ENCODE measurements around the gene AGAP1.

Gene AGAP1

GRCh38 chr2:235855011-235855410, 361.2 kb downstream of the AGAP1 start:
- Histone ChIP-seq H3K9me3 (ENCODE audit: control insufficient read depth in 2 of 2, low read length in 2 of 2) (no peaks in the 10 kb centered on the region), H3K27ac (ENCODE audit: low read depth in 2 of 2, low read length in 2 of 2) (no peak overlapping the region), H3K4me3 (ENCODE audit: low read length in 2 of 2) (no peak overlapping the region), H3K9ac (ENCODE audit: low read depth in 1 of 2, low read length in 2 of 2) (no peak overlapping the region), H3K4me1 (ENCODE audit: control insufficient read depth in 2 of 2, insufficient read depth in 2 of 2, low read length in 2 of 2) (no peaks in the 10 kb centered on the region), H3K27me3 (ENCODE audit: control insufficient read depth in 2 of 2, insufficient read depth in 2 of 2, low read length in 2 of 2) (no peaks in the 10 kb centered on the region), H3K36me3 (ENCODE audit: control insufficient read depth in 2 of 2, insufficient read depth in 2 of 2, low read length in 2 of 2) (no peaks in the 10 kb centered on the region)

GRCh38 chr2:235856151-235856854, 362.5 kb downstream of the AGAP1 start:
- no peaks in the 10 kb centered on the region for H3K4me1 ChIP-seq (ENCODE audit: control insufficient read depth in 2 of 2, insufficient read depth in 2 of 2, low read length in 2 of 2)
- H3K36me3 ChIP-seq (ENCODE audit: control insufficient read depth in 2 of 2, insufficient read depth in 2 of 2, low read length in 2 of 2): no peaks in the 10 kb centered on the region
- no peak overlapping the region for H3K9ac ChIP-seq (ENCODE audit: low read depth in 1 of 2, low read length in 2 of 2)
- H3K27ac ChIP-seq (ENCODE audit: low read depth in 2 of 2, low read length in 2 of 2): no peak overlapping the region
- H3K4me3 ChIP-seq (ENCODE audit: low read length in 2 of 2): no peak overlapping the region
- H3K9me3 ChIP-seq (ENCODE audit: control insufficient read depth in 2 of 2, low read length in 2 of 2): no peaks in the 10 kb centered on the region
- H3K27me3 ChIP-seq (ENCODE audit: control insufficient read depth in 2 of 2, insufficient read depth in 2 of 2, low read length in 2 of 2): no peaks in the 10 kb centered on the region

- H3K36me3 ChIP-seq (ENCODE audit: control insufficient read depth in 2 of 2, insufficient read depth in 2 of 2, low read length in 2 of 2): no peaks in the 10 kb centered on the region
- no peak overlapping the region for H3K9ac ChIP-seq (ENCODE audit: low read depth in 1 of 2, low read length in 2 of 2)
- no peak overlapping the region for H3K4me3 ChIP-seq (ENCODE audit: low read length in 2 of 2)
- no peaks in the 10 kb centered on the region for H3K27me3 ChIP-seq (ENCODE audit: control insufficient read depth in 2 of 2, insufficient read depth in 2 of 2, low read length in 2 of 2)
- no peak overlapping the region for H3K27ac ChIP-seq (ENCODE audit: low read depth in 2 of 2, low read length in 2 of 2)
- H3K4me1 ChIP-seq (ENCODE audit: control insufficient read depth in 2 of 2, insufficient read depth in 2 of 2, low read length in 2 of 2): no peaks in the 10 kb centered on the region
- no peaks in the 10 kb centered on the region for H3K9me3 ChIP-seq (ENCODE audit: control insufficient read depth in 2 of 2, low read length in 2 of 2)
Observed at GRCh38 chr2:235857598-235857997, 363.8 kb downstream of the AGAP1 start.

GRCh38 chr2:235858881-235859280, 365.0 kb downstream of the AGAP1 start:
- Histone ChIP-seq H3K9ac (ENCODE audit: low read depth in 1 of 2, low read length in 2 of 2) (no peak overlapping the region), H3K4me3 (ENCODE audit: low read length in 2 of 2) (no peak overlapping the region), H3K4me1 (ENCODE audit: control insufficient read depth in 2 of 2, insufficient read depth in 2 of 2, low read length in 2 of 2) (no peaks in the 10 kb centered on the region), H3K36me3 (ENCODE audit: control insufficient read depth in 2 of 2, insufficient read depth in 2 of 2, low read length in 2 of 2) (no peaks in the 10 kb centered on the region), H3K27ac (ENCODE audit: low read depth in 2 of 2, low read length in 2 of 2) (no peak overlapping the region), H3K9me3 (ENCODE audit: control insufficient read depth in 2 of 2, low read length in 2 of 2) (no peaks in the 10 kb centered on the region), H3K27me3 (ENCODE audit: control insufficient read depth in 2 of 2, insufficient read depth in 2 of 2, low read length in 2 of 2) (no peaks in the 10 kb centered on the region)

- Histone ChIP-seq H3K27ac (ENCODE audit: low read depth in 2 of 2, low read length in 2 of 2) (no peak overlapping the region), H3K27me3 (ENCODE audit: control insufficient read depth in 2 of 2, insufficient read depth in 2 of 2, low read length in 2 of 2) (no peaks in the 10 kb centered on the region), H3K9me3 (ENCODE audit: control insufficient read depth in 2 of 2, low read length in 2 of 2) (no peaks in the 10 kb centered on the region), H3K4me1 (ENCODE audit: control insufficient read depth in 2 of 2, insufficient read depth in 2 of 2, low read length in 2 of 2) (no peaks in the 10 kb centered on the region), H3K9ac (ENCODE audit: low read depth in 1 of 2, low read length in 2 of 2) (no peak overlapping the region), H3K36me3 (ENCODE audit: control insufficient read depth in 2 of 2, insufficient read depth in 2 of 2, low read length in 2 of 2) (no peaks in the 10 kb centered on the region), H3K4me3 (ENCODE audit: low read length in 2 of 2) (no peak overlapping the region)
Observed at GRCh38 chr2:235859651-235860050, 365.8 kb downstream of the AGAP1 start.

GRCh38 chr2:235860111-235860510, 366.3 kb downstream of the AGAP1 start:
- Histone ChIP-seq H3K4me1 (ENCODE audit: control insufficient read depth in 2 of 2, insufficient read depth in 2 of 2, low read length in 2 of 2) (no peaks in the 10 kb centered on the region), H3K9ac (ENCODE audit: low read depth in 1 of 2, low read length in 2 of 2) (no peak overlapping the region), H3K36me3 (ENCODE audit: control insufficient read depth in 2 of 2, insufficient read depth in 2 of 2, low read length in 2 of 2) (no peaks in the 10 kb centered on the region), H3K27me3 (ENCODE audit: control insufficient read depth in 2 of 2, insufficient read depth in 2 of 2, low read length in 2 of 2) (no peaks in the 10 kb centered on the region), H3K27ac (ENCODE audit: low read depth in 2 of 2, low read length in 2 of 2) (no peak overlapping the region), H3K4me3 (ENCODE audit: low read length in 2 of 2) (no peak overlapping the region), H3K9me3 (ENCODE audit: control insufficient read depth in 2 of 2, low read length in 2 of 2) (no peaks in the 10 kb centered on the region)

- Histone ChIP-seq H3K9me3 (ENCODE audit: control insufficient read depth in 2 of 2, low read length in 2 of 2) (no peaks in the 10 kb centered on the region), H3K27ac (ENCODE audit: low read depth in 2 of 2, low read length in 2 of 2) (no peak overlapping the region), H3K36me3 (ENCODE audit: control insufficient read depth in 2 of 2, insufficient read depth in 2 of 2, low read length in 2 of 2) (no peaks in the 10 kb centered on the region), H3K4me1 (ENCODE audit: control insufficient read depth in 2 of 2, insufficient read depth in 2 of 2, low read length in 2 of 2) (no peaks in the 10 kb centered on the region), H3K27me3 (ENCODE audit: control insufficient read depth in 2 of 2, insufficient read depth in 2 of 2, low read length in 2 of 2) (no peaks in the 10 kb centered on the region), H3K9ac (ENCODE audit: low read depth in 1 of 2, low read length in 2 of 2) (no peak overlapping the region), H3K4me3 (ENCODE audit: low read length in 2 of 2) (no peak overlapping the region)
Observed at GRCh38 chr2:235860871-235861270, 367.0 kb downstream of the AGAP1 start.

- no peaks in the 10 kb centered on the region for H3K27me3 ChIP-seq (ENCODE audit: control insufficient read depth in 2 of 2, insufficient read depth in 2 of 2, low read length in 2 of 2)
- H3K4me1 ChIP-seq (ENCODE audit: control insufficient read depth in 2 of 2, insufficient read depth in 2 of 2, low read length in 2 of 2): no peaks in the 10 kb centered on the region
- no peaks in the 10 kb centered on the region for H3K36me3 ChIP-seq (ENCODE audit: control insufficient read depth in 2 of 2, insufficient read depth in 2 of 2, low read length in 2 of 2)
- no peak overlapping the region for H3K27ac ChIP-seq (ENCODE audit: low read depth in 2 of 2, low read length in 2 of 2)
- no peak overlapping the region for H3K9ac ChIP-seq (ENCODE audit: low read depth in 1 of 2, low read length in 2 of 2)
- H3K4me3 ChIP-seq (ENCODE audit: low read length in 2 of 2): no peak overlapping the region
- H3K9me3 ChIP-seq (ENCODE audit: control insufficient read depth in 2 of 2, low read length in 2 of 2): no peaks in the 10 kb centered on the region
Observed at GRCh38 chr2:235861383-235861782, 367.5 kb downstream of the AGAP1 start.

- no peaks in the 10 kb centered on the region for H3K9me3 ChIP-seq (ENCODE audit: control insufficient read depth in 2 of 2, low read length in 2 of 2)
- H3K36me3 ChIP-seq (ENCODE audit: control insufficient read depth in 2 of 2, insufficient read depth in 2 of 2, low read length in 2 of 2): no peaks in the 10 kb centered on the region
- no peaks in the 10 kb centered on the region for H3K27me3 ChIP-seq (ENCODE audit: control insufficient read depth in 2 of 2, insufficient read depth in 2 of 2, low read length in 2 of 2)
- no peaks in the 10 kb centered on the region for H3K4me1 ChIP-seq (ENCODE audit: control insufficient read depth in 2 of 2, insufficient read depth in 2 of 2, low read length in 2 of 2)
- no peak overlapping the region for H3K9ac ChIP-seq (ENCODE audit: low read depth in 1 of 2, low read length in 2 of 2)
- no peak overlapping the region for H3K4me3 ChIP-seq (ENCODE audit: low read length in 2 of 2)
- no peak overlapping the region for H3K27ac ChIP-seq (ENCODE audit: low read depth in 2 of 2, low read length in 2 of 2)
Observed at GRCh38 chr2:235863414-235863813, 369.6 kb downstream of the AGAP1 start.

- no peaks in the 10 kb centered on the region for H3K4me1 ChIP-seq (ENCODE audit: control insufficient read depth in 2 of 2, insufficient read depth in 2 of 2, low read length in 2 of 2)
- no peak overlapping the region for H3K9ac ChIP-seq (ENCODE audit: low read depth in 1 of 2, low read length in 2 of 2)
- no peaks in the 10 kb centered on the region for H3K36me3 ChIP-seq (ENCODE audit: control insufficient read depth in 2 of 2, insufficient read depth in 2 of 2, low read length in 2 of 2)
- no peak overlapping the region for H3K27ac ChIP-seq (ENCODE audit: low read depth in 2 of 2, low read length in 2 of 2)
- H3K9me3 ChIP-seq (ENCODE audit: control insufficient read depth in 2 of 2, low read length in 2 of 2): no peaks in the 10 kb centered on the region
- H3K27me3 ChIP-seq (ENCODE audit: control insufficient read depth in 2 of 2, insufficient read depth in 2 of 2, low read length in 2 of 2): no peaks in the 10 kb centered on the region
- no peak overlapping the region for H3K4me3 ChIP-seq (ENCODE audit: low read length in 2 of 2)
Observed at GRCh38 chr2:235864302-235864701, 370.5 kb downstream of the AGAP1 start.

All from mucosa of rectum (tissue), 2 donors.